Activated CD4-positive, alpha-beta T cell treated with anti-CD3 and anti-CD28 coated beads for 36 hours (primary cell): ENCODE results near the gene METTL13. TPM values are rescaled to one million over a fixed set of nuclear protein-coding genes. Genes with fewer than 3 reads are reported as not detected.
"Not testable (repeated sequence)": the region's sequence is repeated elsewhere in the genome, so short reads cannot be mapped to it uniquely, and the experiment has no call there.

Source experiments
- ATAC-seq: fragments of 200-7000 bp; cut with Tn5 transposase; one replicate; pipeline ENCODE4 v1.10.0; 2021; ENCODE audit warnings: mild to moderate bottlenecking, moderate library complexity
- CTCF ChIA-PET: fragments of 350-600 bp; sonication (Branson Sonifier 250); formaldehyde crosslinking; loops from one replicate; lab custom pipeline; 2021; ENCODE audit warnings: antibody characterized with exemption; lab: Charles Lee
- POLR2A ChIA-PET: fragments of 350-600 bp; sonication (Branson Sonifier 250); formaldehyde crosslinking; loops from one replicate; lab custom pipeline; 2021; ENCODE audit warnings: antibody characterized with exemption, inconsistent platforms; lab: Charles Lee
- DNase-seq: peaks from one replicate; pipeline ENCODE4 v3.0.0-alpha.2; 2020
- H3K27ac Mint-ChIP-seq: one replicate; pipeline ENCODE4 v1.8.0; 2021; ENCODE audit warnings: mixed read lengths
- H3K27me3 Mint-ChIP-seq: one replicate; pipeline ENCODE4 v1.8.0; 2021; ENCODE audit warnings: mixed read lengths
- H3K36me3 Mint-ChIP-seq: one replicate; pipeline ENCODE4 v1.8.0; 2021; ENCODE audit warnings: low read depth, mixed read lengths
- H3K4me1 Mint-ChIP-seq: one replicate; pipeline ENCODE4 v1.8.0; 2021; ENCODE audit warnings: mixed read lengths
- H3K4me3 Mint-ChIP-seq: one replicate; pipeline ENCODE4 v1.8.0; 2021; ENCODE audit warnings: mild to moderate bottlenecking, moderate library complexity, mixed read lengths
- H3K9me3 Mint-ChIP-seq: one replicate; pipeline ENCODE4 v1.8.0; 2021; ENCODE audit warnings: low read depth, mixed read lengths
- intact Hi-C, 2 experiments: fragments of 100-400 bp; cut with DNase I in 1 of 2; cut with micrococcal nuclease in 1 of 2; formaldehyde crosslinking; loops; one replicate each; pipeline versions ENCODE4 v1.14.2 to v1.15.1; 2022 to 2024; cut with DNase I, micrococcal nuclease
- total RNA-seq, 2 experiments: library from RNA; stranded (reverse); gene quantifications; one replicate each; pipeline ENCODE4 v1.2.3, GENCODE V29; 2021

Gene METTL13
- total RNA-seq, 2 experiments from 2014 or later = 41.1 to 52.9 TPM

DNA sequence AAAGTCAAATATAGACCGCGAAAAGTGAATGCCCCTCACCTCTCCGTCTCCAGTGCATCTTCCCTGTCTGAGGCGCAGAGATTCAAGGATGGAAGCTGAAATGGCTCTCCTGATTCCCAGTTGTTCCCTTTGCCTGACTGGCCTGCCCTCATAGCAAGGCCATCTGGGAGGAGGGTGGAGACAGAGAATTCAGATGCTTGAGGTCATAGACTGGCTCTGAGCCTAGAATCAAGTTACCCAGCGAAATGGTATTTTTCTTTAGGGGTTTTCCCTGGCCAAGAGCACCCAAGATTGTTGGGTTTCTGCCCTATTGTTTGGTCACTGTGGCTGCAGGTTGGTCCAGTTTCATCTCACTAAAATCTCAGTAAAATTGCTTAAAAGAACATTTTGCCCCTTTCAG is 7.2 kb downstream of the METTL13 start:
- DNase-seq = no peak
- intact Hi-C loops = loop anchor here in 1 of 2 experiments (10.0 kb wide), 1 partner anchor 1894 kb away; the partner anchor contains the start of gene SCYL3
- H3K27ac Mint-ChIP-seq = no peak overlapping the region
- ChIA-PET CTCF (interaction anchor here (0.6 kb wide), 2 partner anchors 9 to 196 kb away, joined by 3 to 4 read pairs; no protein-coding TSS in a partner anchor), POLR2A (interaction anchor here (0.6 kb wide), 1 partner anchor 1980 kb away, joined by 3 read pairs; no protein-coding TSS in a partner anchor)
- H3K36me3 Mint-ChIP-seq = peaks cover 84% of the 10 kb centered on the region
- no peak overlapping the region for H3K4me3 Mint-ChIP-seq
- no peaks in the 10 kb centered on the region for H3K9me3 Mint-ChIP-seq
- H3K4me1 Mint-ChIP-seq = peaks cover 51% of the 10 kb centered on the region
- no peaks in the 10 kb centered on the region for H3K27me3 Mint-ChIP-seq
- ATAC-seq = no peak

DNA sequence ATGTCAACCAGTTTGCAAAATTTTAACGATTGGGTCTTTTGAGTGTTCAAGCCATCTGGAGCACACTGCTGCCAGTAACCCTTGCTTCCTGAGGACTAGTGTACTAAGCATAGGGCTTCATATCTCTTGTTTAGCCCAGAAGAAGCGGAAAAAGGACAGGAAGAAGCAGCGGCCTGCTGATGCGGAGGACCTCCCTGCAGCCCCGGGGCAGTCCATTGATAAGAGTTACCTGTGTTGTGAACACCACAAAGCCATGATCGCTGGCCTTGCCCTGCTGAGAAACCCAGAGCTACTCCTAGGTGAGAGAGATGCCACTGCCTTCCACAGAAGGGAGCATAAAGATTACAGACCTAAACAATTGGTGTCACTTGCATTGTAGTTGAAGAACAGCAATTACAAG is 8.9 kb downstream of the METTL13 start:
- no peak for ATAC-seq
- Mint-ChIP-seq H3K27ac (no peak overlapping the region), H3K9me3 (no peaks in the 10 kb centered on the region), H3K4me1 (peaks cover 50% of the 10 kb centered on the region), H3K27me3 (no peaks in the 10 kb centered on the region), H3K36me3 (peaks cover 85% of the 10 kb centered on the region), H3K4me3 (no peak overlapping the region)
- POLR2A ChIA-PET = no interaction called here
- DNase-seq = no peak
- CTCF ChIA-PET = interaction anchor here (0.6 to 1.0 kb wide), 2 partner anchors 146 to 929 kb away, joined by 3 to 4 read pairs; no protein-coding TSS in a partner anchor
- intact Hi-C loops = loop anchor here in 1 of 2 experiments (5.0 kb wide), 1 partner anchor 193 kb away; no protein-coding TSS in a partner anchor

DNA sequence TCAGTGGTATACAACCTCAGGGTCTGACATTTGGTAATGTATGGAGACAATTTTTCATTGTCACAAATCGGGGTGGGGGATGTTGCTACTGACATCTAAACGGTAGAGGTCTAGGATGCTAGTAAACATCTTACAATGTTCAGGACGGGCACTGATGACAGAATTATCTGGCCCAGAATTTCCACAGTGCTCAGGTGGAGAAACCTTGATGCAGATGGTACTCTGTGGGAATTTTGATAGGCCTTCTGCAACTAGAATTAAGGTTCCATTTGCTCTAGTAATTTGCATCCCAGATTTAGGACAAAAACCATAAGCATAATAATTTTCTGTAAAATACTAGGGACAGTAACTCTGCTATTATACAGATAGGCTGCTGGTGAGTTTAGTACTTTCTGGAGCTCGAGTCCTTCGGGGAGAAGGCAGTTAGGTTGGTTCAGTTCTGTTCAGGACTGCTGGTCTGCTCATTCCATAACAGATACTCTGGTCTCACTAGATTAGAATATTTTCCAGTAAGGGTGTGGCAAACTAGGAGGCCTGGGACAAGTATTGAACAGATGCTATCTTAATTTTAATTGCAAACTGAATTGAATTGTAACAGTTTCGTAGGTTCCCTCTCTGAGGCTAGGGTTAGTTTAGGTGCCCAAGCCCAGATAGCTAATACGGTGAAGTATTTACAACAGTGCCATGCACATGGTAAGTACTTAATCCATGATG is 11.4 kb downstream of the METTL13 start:
- Mint-ChIP-seq H3K4me1 (peaks cover 33% of the 10 kb centered on the region), H3K27ac (peak overlapping the region; percentile 29), H3K4me3 (no peak overlapping the region), H3K27me3 (no peaks in the 10 kb centered on the region), H3K9me3 (no peaks in the 10 kb centered on the region), H3K36me3 (peaks cover 82% of the 10 kb centered on the region)
- ChIA-PET POLR2A (no interaction called here), CTCF (interaction anchor here (1.0 to 2.3 kb wide), 2 partner anchors 9 to 143 kb away, joined by 3 to 5 read pairs; no protein-coding TSS in a partner anchor)
- ATAC-seq = no peak
- DNase-seq = no peak
- intact Hi-C loops = loop anchor here in 1 of 2 experiments (5.0 kb wide), 1 partner anchor 196 kb away; no protein-coding TSS in a partner anchor

DNA sequence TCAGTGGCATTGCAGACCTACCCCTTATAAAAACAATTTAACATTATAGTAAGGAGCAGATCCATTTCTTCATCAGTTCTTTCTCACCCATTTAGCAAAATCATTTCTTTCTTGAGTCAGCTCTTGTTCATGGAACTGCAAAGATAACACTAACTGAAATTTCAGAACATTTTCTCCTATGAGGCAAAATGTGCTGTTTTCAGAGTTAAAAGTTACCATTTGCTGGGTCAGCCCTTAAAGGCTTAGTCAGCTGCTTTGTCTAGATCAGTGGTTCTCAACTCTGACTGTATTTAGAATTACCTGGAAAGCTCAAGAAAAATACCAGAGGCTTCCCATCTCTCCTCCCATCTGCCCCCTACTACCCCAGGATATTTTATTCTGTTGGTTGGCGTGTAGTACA is 12.2 kb downstream of the METTL13 start:
- ChIA-PET CTCF (interaction anchor here (1.0 to 2.3 kb wide), 3 partner anchors 9 to 144 kb away, joined by 3 to 5 read pairs (median 5); no protein-coding TSS in a partner anchor), POLR2A (no interaction called here)
- Mint-ChIP-seq H3K4me3 (no peak overlapping the region), H3K9me3 (no peaks in the 10 kb centered on the region), H3K36me3 (peaks cover 79% of the 10 kb centered on the region), H3K27me3 (no peaks in the 10 kb centered on the region), H3K4me1 (peaks cover 29% of the 10 kb centered on the region), H3K27ac (peak overlapping the region; percentile 95)
- ATAC-seq = peak; percentile 34
- no peak for DNase-seq
- intact Hi-C loops = loop anchor here (1.0 to 5.0 kb wide), 4 partner anchors 12 to 196 kb away; partner anchors contain the start of genes METTL13 (in 2 of the 2) and DNM3 (in 1 of the 2)

DNA sequence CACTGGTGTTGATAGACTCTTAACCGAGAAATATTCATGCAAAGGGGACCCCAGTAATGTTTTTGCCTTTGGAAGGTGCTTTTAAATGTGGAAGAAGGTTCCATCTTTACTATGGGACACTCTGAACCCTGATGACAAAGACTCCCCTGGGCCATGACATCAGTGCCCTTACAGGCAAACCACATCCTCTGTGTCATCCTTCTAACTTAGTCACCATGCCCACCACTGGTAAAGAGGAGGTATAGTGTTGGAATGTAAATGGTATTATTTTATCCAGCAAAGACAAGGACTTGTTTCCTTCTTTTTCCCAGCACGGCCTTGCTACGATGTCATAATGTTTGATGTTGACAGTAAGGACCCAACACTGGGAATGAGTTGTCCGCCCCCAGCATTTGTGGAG is 12.6 kb downstream of the METTL13 start:
- intact Hi-C loops = loop anchor here (1.0 to 5.0 kb wide), 4 partner anchors 13 to 197 kb away; partner anchors contain the start of genes METTL13 (in 2 of the 2) and DNM3 (in 1 of the 2)
- H3K36me3 Mint-ChIP-seq = peaks cover 75% of the 10 kb centered on the region
- POLR2A ChIA-PET = interaction anchor here (0.7 kb wide), 1 partner anchor 59 kb away, joined by 3 read pairs; no protein-coding TSS in a partner anchor
- DNase-seq (peak; percentile 77), ATAC-seq (peak; percentile 100)
- H3K27me3 Mint-ChIP-seq = no peaks in the 10 kb centered on the region
- no peaks in the 10 kb centered on the region for H3K9me3 Mint-ChIP-seq
- no peak overlapping the region for H3K4me3 Mint-ChIP-seq
- CTCF ChIA-PET = interaction anchor here (0.8 to 2.3 kb wide), 5 partner anchors 8 to 144 kb away, joined by 3 to 5 read pairs (median 3); no protein-coding TSS in a partner anchor
- peak overlapping the region; percentile 95 for H3K27ac Mint-ChIP-seq
- H3K4me1 Mint-ChIP-seq = peaks cover 27% of the 10 kb centered on the region

DNA sequence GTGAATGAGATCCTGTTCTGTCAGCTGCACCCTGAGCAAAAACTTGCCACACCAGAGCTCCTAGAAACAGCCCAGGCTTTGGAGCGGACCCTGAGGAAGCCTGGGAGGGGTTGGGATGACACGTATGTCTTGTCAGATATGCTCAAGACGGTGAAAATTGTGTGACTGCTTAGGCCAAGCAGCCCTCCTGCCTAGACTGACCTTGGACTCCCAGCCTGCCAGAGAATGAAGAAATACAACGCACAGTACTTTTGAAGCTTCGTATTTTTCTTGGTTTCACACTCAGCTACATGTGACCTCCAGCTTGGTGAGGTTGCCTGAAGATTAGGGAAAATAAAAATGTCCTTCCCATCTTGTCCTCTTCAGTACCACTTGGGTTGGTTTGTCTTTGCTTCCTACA is 15.1 kb downstream of the METTL13 start:
- no peak for ATAC-seq
- Mint-ChIP-seq H3K4me3 (no peak overlapping the region), H3K27me3 (no peaks in the 10 kb centered on the region), H3K4me1 (peaks cover 25% of the 10 kb centered on the region), H3K36me3 (peaks cover 56% of the 10 kb centered on the region), H3K9me3 (no peaks in the 10 kb centered on the region), H3K27ac (peak overlapping the region; percentile 48)
- POLR2A ChIA-PET = no interaction called here
- no peak for DNase-seq
- intact Hi-C loops = no loop called here
- CTCF ChIA-PET = interaction anchor here (11.9 kb wide), 1 partner anchor 189 kb away, joined by 184 read pairs; no protein-coding TSS in a partner anchor

DNA sequence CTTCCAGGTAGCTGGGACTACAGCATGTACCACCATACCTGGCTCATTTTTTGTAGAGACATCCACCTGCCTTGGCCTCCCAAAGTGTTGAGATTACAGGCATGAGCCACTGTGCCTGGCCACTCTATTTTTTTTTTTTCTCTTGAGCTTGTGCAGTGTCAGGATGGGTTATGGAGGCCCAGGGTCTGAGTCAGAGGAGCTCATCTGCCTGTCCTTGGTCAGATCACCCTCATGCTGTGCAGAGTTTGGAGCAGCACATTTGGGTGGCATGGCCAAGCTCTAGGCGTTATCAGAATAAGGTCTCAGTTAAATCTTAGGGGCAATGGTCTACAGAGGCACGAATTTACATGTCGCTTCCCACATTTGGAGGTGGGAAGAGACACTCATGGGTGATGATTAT is 16.9 kb downstream of the METTL13 start:
- intact Hi-C loops = no loop called here
- H3K9me3 Mint-ChIP-seq = no peaks in the 10 kb centered on the region
- ATAC-seq (no peak), DNase-seq (no peak)
- H3K27me3 Mint-ChIP-seq = no peaks in the 10 kb centered on the region
- peaks cover 42% of the 10 kb centered on the region for H3K36me3 Mint-ChIP-seq
- peaks cover 17% of the 10 kb centered on the region for H3K4me1 Mint-ChIP-seq
- no peak overlapping the region for H3K4me3 Mint-ChIP-seq
- H3K27ac Mint-ChIP-seq = peak overlapping the region; percentile 21
- CTCF ChIA-PET = interaction anchor here (0.9 to 11.9 kb wide), 3 partner anchors 10 to 188 kb away, joined by 3 to 184 read pairs (median 4); no protein-coding TSS in a partner anchor
- POLR2A ChIA-PET = no interaction called here

DNA sequence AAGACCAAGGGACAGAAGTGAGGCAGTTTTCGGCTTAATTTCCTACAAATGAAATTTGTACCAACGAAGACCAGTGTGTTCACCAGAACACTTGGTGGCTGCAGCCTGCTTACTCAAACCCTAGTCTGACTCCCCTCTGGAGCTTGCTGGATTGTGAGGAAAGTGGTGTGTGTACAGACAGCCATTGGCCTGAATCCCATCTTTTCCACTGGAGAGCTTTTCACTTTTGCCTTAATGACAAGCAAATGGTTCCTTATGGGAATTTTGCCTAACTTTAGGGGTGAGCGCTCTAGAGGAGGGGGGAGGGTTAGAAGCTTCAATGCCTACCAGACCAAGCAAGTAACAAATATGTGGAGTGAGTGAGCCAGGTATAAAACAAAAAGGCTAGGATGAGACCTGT is 17.3 kb downstream of the METTL13 start:
- ChIA-PET POLR2A (no interaction called here), CTCF (interaction anchor here (0.7 to 11.9 kb wide), 6 partner anchors 9 to 187 kb away, joined by 3 to 184 read pairs (median 4); no protein-coding TSS in a partner anchor)
- H3K4me1 Mint-ChIP-seq = peaks cover 14% of the 10 kb centered on the region
- no peak overlapping the region for H3K4me3 Mint-ChIP-seq
- H3K27me3 Mint-ChIP-seq = no peaks in the 10 kb centered on the region
- H3K27ac Mint-ChIP-seq = no peak overlapping the region
- ATAC-seq (no peak), DNase-seq (no peak)
- no peaks in the 10 kb centered on the region for H3K9me3 Mint-ChIP-seq
- peaks cover 38% of the 10 kb centered on the region for H3K36me3 Mint-ChIP-seq
- intact Hi-C loops = no loop called here

DNA sequence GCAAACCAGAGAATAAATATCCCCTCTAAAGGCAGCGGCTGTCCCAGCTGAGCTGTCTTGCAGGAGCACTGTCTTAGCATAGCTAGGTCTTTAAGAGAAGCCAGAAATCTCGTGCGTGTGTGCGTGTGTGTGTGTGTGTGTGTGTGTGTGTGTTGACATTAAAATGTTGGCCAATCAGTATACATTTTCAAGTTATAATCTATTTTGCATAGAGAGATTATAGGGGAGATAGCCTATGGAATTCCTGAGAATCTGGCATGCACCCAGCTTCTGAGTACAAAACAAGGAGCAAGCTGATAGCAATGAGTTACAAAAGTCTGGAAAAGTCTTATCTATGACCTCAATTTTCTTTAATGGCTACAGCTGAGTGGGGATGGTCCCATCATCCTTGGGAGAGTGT is 17.7 kb downstream of the METTL13 start:
- CTCF ChIA-PET = interaction anchor here (0.6 to 11.9 kb wide), 9 partner anchors 11 to 328 kb away, joined by 3 to 184 read pairs (median 4); no protein-coding TSS in a partner anchor
- no peak for DNase-seq
- Mint-ChIP-seq H3K36me3 (peaks cover 34% of the 10 kb centered on the region), H3K4me1 (peaks cover 10% of the 10 kb centered on the region), H3K27me3 (no peaks in the 10 kb centered on the region), H3K9me3 (no peaks in the 10 kb centered on the region), H3K27ac (no peak overlapping the region), H3K4me3 (no peak overlapping the region)
- POLR2A ChIA-PET = no interaction called here
- ATAC-seq = no peak
- intact Hi-C loops = no loop called here

DNA sequence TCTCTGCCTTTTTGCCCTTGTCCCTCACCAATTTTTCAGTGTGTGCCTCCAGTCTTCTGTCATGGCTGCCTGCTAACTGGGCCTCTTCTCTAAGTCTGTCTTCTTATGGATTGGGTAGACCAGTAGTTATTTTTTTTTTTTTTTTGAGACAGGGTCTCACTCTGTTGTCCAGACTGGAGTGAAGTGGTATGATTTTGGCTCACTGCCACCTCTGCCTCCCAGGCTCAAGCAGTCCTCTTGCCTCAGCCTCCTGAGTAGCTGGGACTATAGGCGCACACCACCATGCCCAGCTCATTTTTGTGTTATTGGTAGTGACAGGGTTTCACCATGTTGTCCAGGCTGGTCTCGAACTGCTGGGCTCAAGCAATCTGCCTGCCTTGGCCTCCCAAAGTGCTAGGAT is 18.2 kb downstream of the METTL13 start:
- H3K4me1 Mint-ChIP-seq, POLR2A ChIA-PET, H3K27ac Mint-ChIP-seq, H3K4me3 Mint-ChIP-seq, H3K9me3 Mint-ChIP-seq, DNase-seq, H3K27me3 Mint-ChIP-seq, ATAC-seq: not testable (repeated sequence)
- CTCF ChIA-PET = interaction anchor here (0.6 to 11.9 kb wide), 14 partner anchors 11 to 327 kb away, joined by 3 to 184 read pairs (median 4); no protein-coding TSS in a partner anchor
- intact Hi-C loops = loop anchor here (2.0 to 10.0 kb wide), 2 partner anchors 51 to 625 kb away; partner anchors contain the start of gene C1orf105 (in 1 of the 2)
- peaks cover 28% of the 10 kb centered on the region for H3K36me3 Mint-ChIP-seq

DNA sequence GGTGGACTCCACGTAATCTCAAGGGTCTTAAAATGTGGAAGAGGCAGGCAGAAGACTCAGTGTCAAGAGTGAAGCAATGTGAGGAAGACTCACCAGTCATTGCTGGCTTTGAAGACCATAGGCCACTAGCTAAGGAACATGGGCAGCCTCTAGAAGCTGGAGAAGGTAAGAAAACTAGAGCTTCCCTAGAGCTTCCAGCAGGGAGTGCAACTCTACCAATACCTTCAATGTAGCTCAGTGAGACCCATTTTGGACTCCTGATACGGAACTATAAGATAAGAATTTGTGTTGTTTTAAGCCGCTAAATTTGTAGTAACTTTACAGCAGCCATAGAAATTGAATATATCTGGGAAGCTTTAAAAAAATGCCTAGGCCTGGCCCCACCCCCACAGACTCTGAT is 18.9 kb downstream of the METTL13 start:
- no peak overlapping the region for H3K27ac Mint-ChIP-seq
- no peaks in the 10 kb centered on the region for H3K4me1 Mint-ChIP-seq
- no peak for ATAC-seq
- no peak for DNase-seq
- H3K27me3 Mint-ChIP-seq = no peaks in the 10 kb centered on the region
- no peak overlapping the region for H3K4me3 Mint-ChIP-seq
- intact Hi-C loops = loop anchor here (2.0 to 10.0 kb wide), 2 partner anchors 50 to 624 kb away; partner anchors contain the start of gene C1orf105 (in 1 of the 2)
- ChIA-PET POLR2A (interaction anchor here (0.7 kb wide), 1 partner anchor 186 kb away, joined by 3 read pairs; no protein-coding TSS in a partner anchor), CTCF (interaction anchor here (0.6 to 11.9 kb wide), 28 partner anchors 9 to 316 kb away, joined by 3 to 184 read pairs (median 4); partner anchors contain the start of gene DNM3)
- no peaks in the 10 kb centered on the region for H3K9me3 Mint-ChIP-seq
- H3K36me3 Mint-ChIP-seq = peaks cover 23% of the 10 kb centered on the region
